SK-N-SH treated with all-trans-retinoic acid at 6 μM for 48 hours (cell line): ENCODE data around the gene LRRC10.

Experiments
- CSDC2 ChIP-seq: fragments of 250-450 bp; sonication (Bioruptor Pico); IDR thresholded peaks from 2 replicates; pipeline ENCODE4 v1.5.0; 2020; ENCODE audit warnings: mild to moderate bottlenecking, moderate library complexity
- ESRRG ChIP-seq: fragments of 250-450 bp; sonication (Bioruptor Pico); IDR thresholded peaks from 2 replicates; pipeline ENCODE4 v1.6.1; 2021; ENCODE audit warnings: mild to moderate bottlenecking
- ISL1 ChIP-seq: fragments of 250-450 bp; sonication (Bioruptor Pico); IDR thresholded peaks from 2 replicates; pipeline ENCODE4 v2.1.2; 2022; ENCODE audit warnings: mild to moderate bottlenecking, moderate library complexity
- OSR1 ChIP-seq: fragments of 250-450 bp; sonication (Bioruptor Pico); IDR thresholded peaks from 2 replicates; pipeline ENCODE4 v1.8.0; 2022; ENCODE audit warnings: moderate library complexity, mild to moderate bottlenecking, inconsistent platforms
- PATZ1 ChIP-seq: fragments of 250-450 bp; sonication (Bioruptor Pico); IDR thresholded peaks from 2 replicates; pipeline ENCODE4 v1.8.0; 2020; ENCODE audit warnings: mild to moderate bottlenecking, moderate library complexity, borderline replicate concordance
- RARB ChIP-seq: fragments of 250-450 bp; sonication (Bioruptor Pico); IDR thresholded peaks from 2 replicates; pipeline ENCODE4 v1.8.0; 2021; ENCODE audit warnings: mild to moderate bottlenecking, moderate library complexity
- TOX ChIP-seq: fragments of 250-450 bp; sonication (Bioruptor Pico); IDR thresholded peaks from 2 replicates; pipeline ENCODE4 v1.8.0; 2021; ENCODE audit warnings: mild to moderate bottlenecking, moderate library complexity, borderline replicate concordance
- TSHZ2 ChIP-seq: fragments of 250-450 bp; sonication (Bioruptor Pico); IDR thresholded peaks from 2 replicates; pipeline ENCODE4 v1.5.0; 2020; ENCODE audit warnings: mild to moderate bottlenecking, moderate library complexity
- ZC3H10 ChIP-seq: fragments of 250-450 bp; sonication (Bioruptor Pico); IDR thresholded peaks from 2 replicates; pipeline ENCODE4 v1.5.1; 2021; ENCODE audit warnings: mild to moderate bottlenecking, moderate library complexity
- ZFP3 ChIP-seq: fragments of 250-450 bp; sonication (Bioruptor Pico); IDR thresholded peaks from 2 replicates; pipeline ENCODE4 v1.5.0; 2020; ENCODE audit warnings: mild to moderate bottlenecking, moderate library complexity
- ZNF70 ChIP-seq: fragments of 450-650 bp; formaldehyde crosslinking; IDR thresholded peaks from 2 replicates; pipeline ENCODE4 v1.5.0; 2020; ENCODE audit warnings: mild to moderate bottlenecking, moderate library complexity

GRCh38 chr12:69566603-69567002 lies 44.1 kb downstream of the LRRC10 start:
- TF ChIP-seq OSR1 (CRISPR knock-in tag) (no peak), CSDC2 (no peak), ZC3H10 (CRISPR knock-in tag) (no peak), RARB (CRISPR knock-in tag) (no peak), PATZ1 (CRISPR knock-in tag) (no peak), ZFP3 (CRISPR knock-in tag) (no peak), ISL1 (CRISPR knock-in tag) (no peak), ZNF70 (CRISPR knock-in tag) (no peak), TOX (CRISPR knock-in tag) (no peak), ESRRG (no peak), TSHZ2 (no peak)
